IMR-90 (cell line): ENCODE data around the gene ZNF362. TPM values are rescaled to one million over a fixed set of nuclear protein-coding genes. Genes with fewer than 3 reads are reported as not detected.

Experiments used
- ATAC-seq: fragments of 200-7000 bp; cut with Tn5 transposase; 2 replicates; pipeline ENCODE4 v1.9.1; 2020; ENCODE audit warnings: low read depth, mild to moderate bottlenecking, moderate library complexity
- BruUV-seq: library from RNA; stranded (reverse); fragments of 400-500 nt; replicated peaks from 2 replicates; lab custom pipeline; 2021; lab: Mats Ljungman, UMichigan
- CTCF ChIA-PET: fragments of 300-600 bp; formaldehyde crosslinking; extraction: SDS; loops from one replicate; lab custom pipeline; 2021; ENCODE audit warnings: antibody characterized with exemption; lab: Yijun Ruan, JAX
- POLR2A ChIA-PET: fragments of 300-600 bp; sonication (Branson Sonifier 250); formaldehyde crosslinking; loops from one replicate; lab custom pipeline; 2022; ENCODE audit warnings: antibody characterized with exemption; ENCODE audit not compliant: unreplicated experiment; lab: Charles Lee
- DNase-seq: peaks from one replicate; pipeline ENCODE4 v3.0.0; 2013
- H2AFZ ChIP-seq: replicated peaks from 2 replicates; pipeline ENCODE3; 2013; ENCODE audit warnings: low read length, mild to moderate bottlenecking; ENCODE audit not compliant: poor library complexity
- H2AK5ac ChIP-seq: 2 replicates; pipeline ENCODE4 v1.6.1; 2013; ENCODE audit warnings: low read depth, low read length, inconsistent platforms
- H2AK9ac ChIP-seq: replicated peaks from 2 replicates; pipeline ENCODE3; 2013; ENCODE audit warnings: mild to moderate bottlenecking, low read depth, low read length, moderate library complexity; ENCODE audit not compliant: poor library complexity
- H2BK120ac ChIP-seq: 2 replicates; pipeline ENCODE4 v1.6.1; 2013; ENCODE audit warnings: low read depth, low read length, inconsistent platforms
- H2BK15ac ChIP-seq: 3 replicates; pipeline ENCODE4 v1.6.1; 2013; ENCODE audit warnings: low read depth, low read length, inconsistent platforms
- H2BK20ac ChIP-seq: 2 replicates; pipeline ENCODE4 v1.6.1; 2013; ENCODE audit warnings: low read depth, mild to moderate bottlenecking, inconsistent platforms, low read length, moderate library complexity
- H2BK5ac ChIP-seq: 2 replicates; pipeline ENCODE4 v1.6.1; 2013; ENCODE audit warnings: mild to moderate bottlenecking, low read depth, low read length, inconsistent platforms; ENCODE audit not compliant: poor library complexity, severe bottlenecking
- H3K14ac ChIP-seq: replicated peaks from 2 replicates; pipeline ENCODE4 v1.6.1; 2013; ENCODE audit warnings: low read depth, low read length, inconsistent platforms
- H3K18ac ChIP-seq: 2 replicates; pipeline ENCODE4 v1.6.1; 2013; ENCODE audit warnings: low read depth, low read length, control low read depth
- H3K23ac ChIP-seq: 2 replicates; pipeline ENCODE4 v1.6.1; 2013; ENCODE audit warnings: low read depth, low read length, inconsistent platforms
- H3K27ac ChIP-seq: 2 replicates; pipeline ENCODE4 v1.5.1; 2013; ENCODE audit warnings: mild to moderate bottlenecking, control low read depth, low read length; ENCODE audit not compliant: insufficient read depth
- H3K27me3 ChIP-seq: 2 replicates; pipeline ENCODE4 v1.6.1; 2013; ENCODE audit warnings: low read length; ENCODE audit not compliant: control insufficient read depth, insufficient read depth
- H3K36me3 ChIP-seq: 2 replicates; pipeline ENCODE4 v1.6.1; 2013; ENCODE audit warnings: low read length, mixed read lengths; ENCODE audit not compliant: control insufficient read depth, insufficient read depth
- H3K4ac ChIP-seq: 2 replicates; pipeline ENCODE4 v1.6.1; 2013; ENCODE audit warnings: low read depth, low read length, inconsistent platforms
- H3K4me1 ChIP-seq: 2 replicates; pipeline ENCODE4 v1.6.1; 2013; ENCODE audit warnings: low read length, mixed read lengths; ENCODE audit not compliant: control insufficient read depth, insufficient read depth
- H3K4me2 ChIP-seq: 2 replicates; pipeline ENCODE4 v1.6.1; 2013; ENCODE audit warnings: low read depth, mild to moderate bottlenecking, control low read depth, low read length, moderate library complexity
- H3K4me3 ChIP-seq: 2 replicates; pipeline ENCODE4 v1.5.1; 2013; ENCODE audit warnings: low read depth, mild to moderate bottlenecking, control low read depth, low read length, moderate library complexity; ENCODE audit not compliant: insufficient read depth
- H3K56ac ChIP-seq: 2 replicates; pipeline ENCODE4 v1.6.1; 2013; ENCODE audit warnings: low read length, inconsistent platforms; ENCODE audit not compliant: insufficient read depth; ENCODE audit errors: extremely low read depth
- H3K79me1 ChIP-seq, 2 experiments: 2 replicates each; pipeline ENCODE4 v1.6.1; 2013; ENCODE audit warnings: low read length in 2 of 2, inconsistent platforms in 1 of 2, low read depth in 1 of 2
- H3K9ac ChIP-seq: 2 replicates; pipeline ENCODE4 v1.6.1; 2013; ENCODE audit warnings: low read depth, low read length, control low read depth
- H3K9me1 ChIP-seq: 2 replicates; pipeline ENCODE4 v1.6.1; 2013; ENCODE audit warnings: low read length, inconsistent platforms; ENCODE audit not compliant: insufficient read depth
- H3K9me3 ChIP-seq: 2 replicates; pipeline ENCODE4 v1.6.1; 2013; ENCODE audit warnings: low read length; ENCODE audit not compliant: control insufficient read depth, insufficient read depth
- H4K20me1 ChIP-seq: 2 replicates; pipeline ENCODE4 v1.6.1; 2013; ENCODE audit warnings: low read length, inconsistent platforms; ENCODE audit not compliant: insufficient read depth
- H4K5ac ChIP-seq: 2 replicates; pipeline ENCODE4 v1.6.1; 2013; ENCODE audit warnings: mild to moderate bottlenecking, low read depth, low read length, control low read depth
- H4K8ac ChIP-seq, 2 experiments: 2 replicates each; pipeline ENCODE4 v1.6.1; 2013; ENCODE audit warnings: low read depth in 2 of 2, low read length in 2 of 2, control low read depth in 1 of 2, inconsistent platforms in 1 of 2
- H4K91ac ChIP-seq: 2 replicates; pipeline ENCODE4 v1.6.1; 2013; ENCODE audit warnings: low read depth, low read length, inconsistent platforms; ENCODE audit not compliant: insufficient read depth
- BHLHE40 ChIP-seq: fragments of 150-350 bp; IDR thresholded peaks from 2 replicates; pipeline ENCODE4 v1.6.1; 2016; ENCODE audit warnings: mild to moderate bottlenecking, low read depth, low read length
- CEBPB ChIP-seq: IDR thresholded peaks from 2 replicates; pipeline ENCODE4 v1.6.1; 2012; ENCODE audit warnings: low read depth, low read length, improper control_type of control experiment
- FOS ChIP-seq: fragments of 150-350 bp; IDR thresholded peaks from 2 replicates; pipeline ENCODE4 v1.6.1; 2016; ENCODE audit warnings: low read depth, low read length
- MAZ ChIP-seq: IDR thresholded peaks from 2 replicates; pipeline ENCODE4 v1.6.1; 2012; ENCODE audit warnings: low read depth, mild to moderate bottlenecking, low read length, improper control_type of control experiment, moderate library complexity, borderline replicate concordance
- MXI1 ChIP-seq: IDR thresholded peaks from 2 replicates; pipeline ENCODE4 v1.6.1; 2012; ENCODE audit warnings: low read depth, mild to moderate bottlenecking, low read length, moderate library complexity, borderline replicate concordance
- NFE2L2 ChIP-seq: fragments of 150-350 bp; IDR thresholded peaks from 2 replicates; pipeline ENCODE4 v1.6.1; 2016; ENCODE audit warnings: low read depth, mild to moderate bottlenecking, low read length
- POLR2A ChIP-seq: IDR thresholded peaks from 2 replicates; pipeline ENCODE4 v1.6.1; 2012; ENCODE audit warnings: mild to moderate bottlenecking, low read depth, low read length
- RAD21 ChIP-seq: IDR thresholded peaks from 2 replicates; pipeline ENCODE4 v1.6.1; 2012; ENCODE audit warnings: low read length, improper control_type of control experiment
- RFX5 ChIP-seq: IDR thresholded peaks from 2 replicates; pipeline ENCODE4 v1.8.0; 2012; ENCODE audit warnings: low read depth, mild to moderate bottlenecking, low read length, moderate library complexity
- SMC3 ChIP-seq: fragments of 150-350 bp; IDR thresholded peaks from 2 replicates; pipeline ENCODE4 v1.6.1; 2016; ENCODE audit warnings: low read depth, mild to moderate bottlenecking, antibody characterized with exemption, low read length, moderate library complexity
- WGBS, 2 experiments: methylation state at CpG; one replicate each; pipeline versions ENCODE4 v1.1.5 to v1.1.7; 2013; ENCODE audit warnings: missing lambda C conversion rate in 2 of 2; ENCODE audit not compliant: insufficient read length in 1 of 2; ENCODE audit errors: extremely low coverage in 2 of 2; 5-methylcytosine and 5-hydroxymethylcytosine counted together
- dilution Hi-C: fragments of 300-500 bp; cut with HindIII; formaldehyde crosslinking; loops from one replicate; pipeline ENCODE4 v1.14.3; 2018; ENCODE audit warnings: low sequenced_read_pairs; ENCODE audit not compliant: unreplicated experiment
- in situ Hi-C: fragments of 300-500 bp; cut with MboI; formaldehyde crosslinking; loops from 3 replicates; pipeline ENCODE4 v1.14.3; 2019; ENCODE audit warnings: low sequenced_read_pairs, inconsistent platforms, mixed read lengths
- intact Hi-C: fragments of 100-400 bp; cut with micrococcal nuclease; formaldehyde crosslinking; loops from 2 replicates; pipeline ENCODE4 v1.10.0; 2022
- polyA plus RNA-seq, 3 experiments: library from polyadenylated mRNA; depleted of rRNA; stranded (reverse); fragments of >200 nt; gene quantifications; 2 replicates each; pipeline ENCODE4 v1.2.3, GENCODE V29; 2012; ENCODE audit warnings: low replicate concordance in 1 of 3
- total RNA-seq: library from RNA; depleted of rRNA; stranded (reverse); fragments of >200 nt; gene quantifications from 2 replicates; pipeline ENCODE4 v1.2.3, GENCODE V29; 2012
- TF ChIP-seq, protein P1 (sequence below): conservative IDR thresholded peaks from 2 replicates; pipeline ENCODE4 v1.5.1; 2012; ENCODE audit warnings: mild to moderate bottlenecking, low read depth, low read length, improper control_type of control experiment
- TF ChIP-seq, protein P2 (sequence below): fragments of 150-350 bp; IDR thresholded peaks from 2 replicates; pipeline ENCODE4 v1.6.1; 2017; ENCODE audit warnings: mild to moderate bottlenecking, antibody characterized with exemption, low read length, low read depth
- TF ChIP-seq, protein P3 (sequence below): fragments of 150-350 bp; IDR thresholded peaks from 2 replicates; pipeline ENCODE4 v1.6.1; 2016; ENCODE audit warnings: low read depth, mild to moderate bottlenecking, low read length, moderate library complexity, borderline replicate concordance

ZNF362 gene
- total and polyA plus RNA-seq, 2 of the 4 experiments (the other 2 are of a cell fraction), result 5.7 to 12.9 TPM

DNA sequence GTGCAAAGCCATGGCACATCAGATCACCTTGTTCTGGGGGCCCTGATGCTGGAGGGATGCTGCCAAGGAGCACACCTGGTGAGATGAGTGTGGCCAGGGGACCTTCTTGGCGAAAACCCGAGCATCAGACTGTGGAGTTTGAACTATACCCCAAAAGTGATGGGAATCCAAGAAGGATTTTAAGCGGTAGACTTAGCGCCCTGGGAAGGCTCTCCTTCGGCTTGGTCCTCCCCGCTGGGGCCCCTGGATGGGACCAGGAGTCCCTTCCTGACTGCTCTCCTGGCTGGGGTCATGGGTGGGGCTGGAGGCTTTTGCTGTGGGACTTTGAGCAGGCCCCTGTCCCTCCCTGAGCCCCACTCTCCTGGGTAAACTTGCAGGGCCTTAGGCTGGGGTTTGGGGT lies 10.5 kb downstream of the ZNF362 start:
- H2BK15ac ChIP-seq, result no peak overlapping the region
- peaks cover 31 to 80% of the 10 kb centered on the region in 2 experiments for H3K79me1 ChIP-seq
- H3K4ac ChIP-seq, result no peak overlapping the region
- no peak for ATAC-seq
- H4K91ac ChIP-seq, result no peak overlapping the region
- intact Hi-C loops (no loop called here), in situ Hi-C loops (no loop called here), dilution Hi-C loops (no loop called here)
- no peak overlapping the region for H2BK5ac ChIP-seq
- H3K4me1 ChIP-seq, result peaks cover 2% of the 10 kb centered on the region; the same call in 1 of the 2 replicates
- BruUV-seq, result no TSS peak
- DNase-seq, result no peak
- no peak overlapping the region for H2AK9ac ChIP-seq
- H3K9ac ChIP-seq, result no peak overlapping the region
- H2AK5ac ChIP-seq, result no peak overlapping the region
- no peak overlapping the region for H2BK20ac ChIP-seq
- TF ChIP-seq, protein P1, sequence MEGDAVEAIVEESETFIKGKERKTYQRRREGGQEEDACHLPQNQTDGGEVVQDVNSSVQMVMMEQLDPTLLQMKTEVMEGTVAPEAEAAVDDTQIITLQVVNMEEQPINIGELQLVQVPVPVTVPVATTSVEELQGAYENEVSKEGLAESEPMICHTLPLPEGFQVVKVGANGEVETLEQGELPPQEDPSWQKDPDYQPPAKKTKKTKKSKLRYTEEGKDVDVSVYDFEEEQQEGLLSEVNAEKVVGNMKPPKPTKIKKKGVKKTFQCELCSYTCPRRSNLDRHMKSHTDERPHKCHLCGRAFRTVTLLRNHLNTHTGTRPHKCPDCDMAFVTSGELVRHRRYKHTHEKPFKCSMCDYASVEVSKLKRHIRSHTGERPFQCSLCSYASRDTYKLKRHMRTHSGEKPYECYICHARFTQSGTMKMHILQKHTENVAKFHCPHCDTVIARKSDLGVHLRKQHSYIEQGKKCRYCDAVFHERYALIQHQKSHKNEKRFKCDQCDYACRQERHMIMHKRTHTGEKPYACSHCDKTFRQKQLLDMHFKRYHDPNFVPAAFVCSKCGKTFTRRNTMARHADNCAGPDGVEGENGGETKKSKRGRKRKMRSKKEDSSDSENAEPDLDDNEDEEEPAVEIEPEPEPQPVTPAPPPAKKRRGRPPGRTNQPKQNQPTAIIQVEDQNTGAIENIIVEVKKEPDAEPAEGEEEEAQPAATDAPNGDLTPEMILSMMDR, result no peak
- TF ChIP-seq BHLHE40, result no peak
- TF ChIP-seq, protein P2, sequence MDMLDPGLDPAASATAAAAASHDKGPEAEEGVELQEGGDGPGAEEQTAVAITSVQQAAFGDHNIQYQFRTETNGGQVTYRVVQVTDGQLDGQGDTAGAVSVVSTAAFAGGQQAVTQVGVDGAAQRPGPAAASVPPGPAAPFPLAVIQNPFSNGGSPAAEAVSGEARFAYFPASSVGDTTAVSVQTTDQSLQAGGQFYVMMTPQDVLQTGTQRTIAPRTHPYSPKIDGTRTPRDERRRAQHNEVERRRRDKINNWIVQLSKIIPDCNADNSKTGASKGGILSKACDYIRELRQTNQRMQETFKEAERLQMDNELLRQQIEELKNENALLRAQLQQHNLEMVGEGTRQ, result no peak
- no peak for TF ChIP-seq FOS
- TF ChIP-seq MXI1, result no peak
- TF ChIP-seq CEBPB, result no peak
- no peak for TF ChIP-seq SMC3
- TF ChIP-seq, protein P3, sequence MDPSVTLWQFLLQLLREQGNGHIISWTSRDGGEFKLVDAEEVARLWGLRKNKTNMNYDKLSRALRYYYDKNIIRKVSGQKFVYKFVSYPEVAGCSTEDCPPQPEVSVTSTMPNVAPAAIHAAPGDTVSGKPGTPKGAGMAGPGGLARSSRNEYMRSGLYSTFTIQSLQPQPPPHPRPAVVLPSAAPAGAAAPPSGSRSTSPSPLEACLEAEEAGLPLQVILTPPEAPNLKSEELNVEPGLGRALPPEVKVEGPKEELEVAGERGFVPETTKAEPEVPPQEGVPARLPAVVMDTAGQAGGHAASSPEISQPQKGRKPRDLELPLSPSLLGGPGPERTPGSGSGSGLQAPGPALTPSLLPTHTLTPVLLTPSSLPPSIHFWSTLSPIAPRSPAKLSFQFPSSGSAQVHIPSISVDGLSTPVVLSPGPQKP, result no peak
- TF ChIP-seq NFE2L2, result no peak
- TF ChIP-seq POLR2A, result no peak
- TF ChIP-seq RAD21, result no peak
- no peak for TF ChIP-seq MAZ
- TF ChIP-seq RFX5, result no peak
- no peak overlapping the region for H4K8ac ChIP-seq
- no peak overlapping the region for H4K5ac ChIP-seq
- no peak overlapping the region for H3K23ac ChIP-seq
- H3K9me3 ChIP-seq, result no peaks in the 10 kb centered on the region
- no peak overlapping the region for H3K14ac ChIP-seq
- no peak overlapping the region for H3K4me2 ChIP-seq
- H3K4me3 ChIP-seq, result no peak overlapping the region
- H3K36me3 ChIP-seq, result peaks cover 20% of the 10 kb centered on the region
- no peak overlapping the region for H2AFZ ChIP-seq
- 100% methylated on average over 2 of the region's 6 CpGs; no CpG with 5 or more reads in 1 of the 2 experiments for WGBS, 2 experiments
- no peak overlapping the region for H3K27ac ChIP-seq
- H2BK120ac ChIP-seq, result no peak overlapping the region
- H3K9me1 ChIP-seq, result peaks cover 21% of the 10 kb centered on the region
- peaks cover 49% of the 10 kb centered on the region for H4K20me1 ChIP-seq
- no peak overlapping the region for H3K18ac ChIP-seq
- CTCF ChIA-PET, result no interaction called here
- no peak overlapping the region for H3K56ac ChIP-seq
- no peaks in the 10 kb centered on the region for H3K27me3 ChIP-seq
- POLR2A ChIA-PET, result no interaction called here
